GM18873 (cell line): ENCODE results near the gene MAN1A1.

Experiments used
- ATAC-seq: cut with Tn5 transposase; IDR thresholded peaks from one replicate; pipeline ENCODE4 v1.9.1; 2021; ENCODE audit warnings: mild to moderate bottlenecking, moderate library complexity, moderate number of reproducible peaks; ENCODE audit not compliant: unreplicated experiment, low FRiP score

The MAN1A1 gene

GRCh38 chr6:119278625-119279024 is 70.9 kb downstream of the MAN1A1 start:
- no peak for ATAC-seq

- no peak for ATAC-seq
These were observed 72.5 kb downstream of the MAN1A1 start for GRCh38 chr6:119277052-119277451.

DNA sequence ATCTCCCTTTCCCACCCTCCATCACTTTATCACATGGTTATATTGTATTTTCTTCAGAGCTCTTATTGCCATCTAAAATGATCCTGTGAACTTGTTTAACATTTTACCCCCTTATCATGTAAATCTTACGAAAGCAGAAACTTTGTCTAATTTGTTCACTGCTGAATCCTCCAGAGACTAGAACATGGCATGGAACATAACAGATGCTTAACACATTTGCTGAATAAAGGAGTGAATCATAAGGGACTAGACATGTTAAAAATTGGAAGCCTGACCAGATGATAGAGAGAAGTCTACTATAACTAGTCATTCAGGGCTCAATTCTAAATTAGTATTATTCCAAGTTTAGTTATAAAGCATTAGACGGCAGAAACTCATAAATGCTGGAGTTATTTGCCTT is 73.3 kb downstream of the MAN1A1 start:
- no peak for ATAC-seq

- no peak for ATAC-seq
These were observed 75.4 kb downstream of the MAN1A1 start for GRCh38 chr6:119274197-119274595.

DNA sequence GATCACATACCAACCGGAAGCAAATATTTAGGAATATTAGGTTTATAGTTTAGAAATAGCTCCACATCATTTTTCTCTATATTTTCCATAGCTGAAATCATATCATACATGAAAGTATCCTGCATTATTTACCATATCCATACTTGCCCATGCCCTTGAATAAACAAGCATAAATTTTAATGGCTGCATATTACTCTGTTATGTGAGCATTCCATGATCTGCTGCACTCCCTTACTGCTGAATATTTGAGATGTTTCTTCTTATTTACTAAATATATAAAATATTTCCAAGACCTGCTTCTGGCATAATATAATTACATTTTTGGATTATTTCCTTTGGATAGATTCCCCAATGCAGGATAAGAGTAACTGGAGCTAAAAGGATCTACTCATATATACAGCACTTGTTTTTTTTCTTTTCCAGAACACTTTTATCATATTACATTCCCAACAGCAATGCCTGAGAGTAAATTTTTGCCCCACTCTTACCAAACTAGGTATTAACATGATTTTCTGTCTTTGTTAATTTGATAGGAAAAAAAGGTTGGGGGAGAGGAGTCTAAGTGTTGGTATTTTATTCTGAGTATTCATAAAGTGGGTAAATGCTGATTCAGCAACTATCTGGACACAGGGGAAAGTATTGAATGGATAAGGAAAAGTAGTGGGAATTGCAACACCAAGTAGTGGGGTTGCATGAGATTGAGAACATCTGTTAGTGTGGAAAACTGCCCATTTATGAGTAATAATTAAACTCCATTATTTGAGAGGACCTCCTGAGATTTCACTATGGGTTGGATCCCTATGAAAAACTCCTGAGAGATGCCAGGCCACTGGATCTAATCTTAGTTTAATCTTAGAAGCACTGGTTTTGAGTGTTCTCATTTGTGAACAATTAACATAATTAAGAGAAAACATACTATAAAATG is 76.0 kb downstream of the MAN1A1 start:
- no peak for ATAC-seq

DNA sequence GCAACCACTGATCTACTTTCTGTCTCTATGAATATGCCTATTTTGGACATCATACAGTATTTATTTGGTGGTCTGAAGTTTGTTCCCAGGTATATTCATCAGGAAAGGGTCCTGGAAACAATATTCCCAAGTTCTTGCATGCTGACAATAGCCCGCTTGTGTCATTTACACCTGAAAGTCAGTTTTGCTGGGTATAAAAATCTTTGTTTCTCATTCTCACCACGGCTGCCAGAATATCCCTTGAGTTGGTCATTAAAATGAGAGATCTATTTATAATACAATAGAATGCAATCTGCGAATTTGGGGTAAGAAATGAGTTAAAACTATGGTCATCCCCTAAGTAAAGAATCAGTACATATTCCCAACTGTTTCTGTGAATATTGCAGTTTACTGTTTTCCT is 79.0 kb downstream of the MAN1A1 start:
- no peak for ATAC-seq

- ATAC-seq, result no peak
These were observed 80.1 kb downstream of the MAN1A1 start for GRCh38 chr6:119269266-119270103.

DNA sequence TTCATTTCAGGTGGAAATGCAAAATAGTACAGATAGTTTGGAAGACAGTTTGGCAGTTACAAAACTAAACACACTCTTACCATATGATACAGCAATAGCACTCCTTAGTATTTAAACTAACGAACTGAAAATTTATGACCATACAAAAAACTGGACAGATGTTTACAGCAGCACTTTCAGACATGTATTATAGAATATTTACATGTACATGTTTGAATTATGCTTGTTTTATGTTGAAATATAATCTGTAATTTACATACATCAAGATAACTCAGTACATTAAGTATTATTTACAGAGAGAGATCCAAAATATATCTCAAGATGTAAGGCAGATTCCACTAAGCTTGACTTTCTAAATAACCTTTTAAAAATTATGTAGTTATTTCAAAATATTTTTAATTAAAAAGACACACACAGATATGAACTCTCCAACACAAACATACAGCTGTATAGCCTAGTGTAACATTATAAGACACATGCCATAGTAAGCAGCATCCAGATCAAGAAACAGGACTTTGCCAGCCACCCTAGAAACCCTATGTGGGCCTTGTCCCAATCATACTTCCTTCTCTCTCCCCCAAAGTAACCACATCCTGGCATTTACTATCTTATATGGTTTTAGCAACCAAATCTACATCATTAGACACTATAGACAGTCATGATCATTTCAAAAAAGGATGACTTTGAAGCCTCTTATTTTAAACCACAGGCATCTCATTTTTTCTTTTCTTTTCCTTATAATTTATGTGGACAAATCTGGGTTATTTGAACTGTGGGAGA is 82.2 kb downstream of the MAN1A1 start:
- no peak for ATAC-seq

DNA sequence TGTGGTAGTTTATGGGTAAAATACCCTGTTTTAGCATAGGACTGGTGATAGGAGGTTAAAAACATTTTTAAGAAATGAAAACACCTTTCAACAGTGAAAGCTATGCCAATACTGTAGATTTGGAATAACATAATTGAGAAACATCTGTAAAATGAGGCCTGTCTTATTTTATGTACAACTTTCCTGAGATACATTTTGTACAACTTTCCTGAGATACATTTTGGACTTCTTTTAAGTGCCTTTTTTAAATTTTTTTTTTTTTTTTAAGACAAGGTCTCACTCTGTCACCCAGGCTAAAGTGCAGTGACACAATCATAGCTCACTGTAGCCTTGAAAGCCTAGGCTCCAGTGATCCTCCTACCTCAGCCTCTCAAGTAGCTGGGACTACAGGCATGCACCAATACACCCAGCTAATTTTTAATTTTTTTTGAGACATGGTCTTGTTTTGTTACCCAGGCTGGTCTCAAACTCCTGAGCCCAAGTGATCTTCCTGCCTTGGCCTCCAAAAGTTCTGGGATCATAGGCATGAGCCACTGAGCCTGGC is 84.6 kb downstream of the MAN1A1 start:
- ATAC-seq, result no peak

GRCh38 chr6:119262612-119263011 is 86.9 kb downstream of the MAN1A1 start:
- no peak for ATAC-seq

- ATAC-seq, result no peak
These were observed 87.6 kb downstream of the MAN1A1 start for GRCh38 chr6:119261944-119262284.

- no peak for ATAC-seq
These were observed 90.5 kb downstream of the MAN1A1 start for GRCh38 chr6:119259027-119259426.

GRCh38 chr6:119257726-119258125 is 91.8 kb downstream of the MAN1A1 start:
- ATAC-seq, result no peak

DNA sequence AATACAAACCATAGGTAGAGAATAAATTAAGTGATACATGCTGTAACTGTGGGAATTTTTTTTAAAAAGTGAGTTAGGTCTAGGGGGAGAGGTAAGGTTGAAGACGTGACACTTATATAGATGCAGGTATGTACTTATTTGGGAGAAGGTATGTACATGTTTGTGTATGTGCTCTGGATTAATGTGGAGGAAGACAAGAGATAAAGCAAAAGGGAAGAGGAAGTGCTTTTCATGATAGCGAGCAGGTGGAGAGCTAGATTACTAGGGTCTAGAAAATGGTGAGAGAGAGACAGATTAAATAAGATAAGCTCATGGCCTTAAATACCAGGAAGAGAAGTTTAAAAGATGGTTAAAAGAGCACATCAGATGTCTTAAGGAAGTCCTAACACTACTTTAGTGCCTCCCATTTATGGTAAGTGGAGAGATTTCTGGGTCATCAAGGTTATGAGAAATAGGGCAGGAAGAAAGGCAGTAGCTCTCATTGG is 92.5 kb downstream of the MAN1A1 start:
- ATAC-seq, result no peak

- ATAC-seq, result no peak
These were observed 93.2 kb downstream of the MAN1A1 start for GRCh38 chr6:119256392-119256791.

DNA sequence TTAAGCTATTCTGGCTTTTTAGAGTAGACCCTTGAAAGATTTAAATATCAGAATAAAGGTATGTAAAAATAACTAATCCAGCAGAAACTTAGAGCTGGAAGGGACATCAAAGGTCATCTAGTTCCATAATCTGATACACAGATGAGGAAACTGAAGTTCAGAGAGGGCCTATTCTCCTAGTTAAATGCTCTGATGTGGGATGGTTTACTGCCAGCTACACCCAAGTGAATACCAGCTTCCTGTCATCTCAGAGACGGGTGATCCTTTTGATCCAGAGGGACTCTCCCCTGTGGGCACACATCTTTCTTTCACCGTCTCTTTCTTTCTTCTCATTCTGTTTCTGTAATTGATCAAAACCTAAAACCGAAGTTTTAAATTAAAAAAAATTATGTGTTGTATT is 94.1 kb downstream of the MAN1A1 start:
- ATAC-seq, result no peak

DNA sequence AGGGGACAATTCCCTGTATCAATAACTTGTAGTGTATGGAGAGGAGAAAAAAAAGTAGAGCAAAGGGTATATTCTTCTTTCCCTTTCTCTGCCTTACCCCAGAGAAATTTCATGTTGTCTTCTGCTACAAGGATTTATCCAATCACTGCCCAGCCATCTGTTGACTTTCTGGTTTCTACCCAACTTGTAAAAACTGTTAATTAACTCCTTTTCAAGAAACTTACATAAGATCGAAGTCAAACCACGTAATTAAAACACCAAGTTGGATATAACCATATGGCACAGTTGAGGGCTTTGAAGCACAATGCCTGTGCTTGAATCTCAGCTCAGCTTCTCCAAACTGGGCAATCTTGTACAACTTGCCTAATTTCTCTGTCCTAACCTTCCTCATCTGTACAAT is 99.5 kb downstream of the MAN1A1 start:
- no peak for ATAC-seq

GRCh38 chr6:119249319-119249718 is 100.2 kb downstream of the MAN1A1 start:
- ATAC-seq, result no peak

- ATAC-seq, result no peak
These were observed 102.1 kb downstream of the MAN1A1 start for GRCh38 chr6:119247504-119247903.

DNA sequence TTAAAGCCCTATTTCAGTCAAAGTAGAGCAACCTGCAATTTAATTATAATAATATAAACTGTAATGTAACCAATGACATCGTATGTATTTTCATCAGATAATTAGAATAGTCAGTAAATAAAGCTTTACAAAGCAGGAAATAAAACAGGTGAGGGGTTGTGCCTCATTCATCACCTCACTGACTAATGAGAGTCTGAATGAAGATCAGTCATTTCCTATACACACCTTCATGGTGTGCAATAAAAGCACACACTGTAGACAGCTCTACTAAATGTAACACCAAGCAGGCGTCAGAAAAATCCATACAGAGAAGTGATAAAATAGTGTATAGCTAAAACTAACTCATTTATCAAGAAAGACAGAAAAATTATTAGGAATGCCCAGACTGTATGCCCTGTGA is 105.9 kb downstream of the MAN1A1 start:
- no peak for ATAC-seq
